ENCODE results near the gene TRAF3. TPM values are rescaled to one million over a fixed set of nuclear protein-coding genes. Genes with fewer than 3 reads are reported as not detected.
A peak's percentile ranks its signal among the peaks of the same experiment; 100 is the strongest.

Gene TRAF3
- polyA plus RNA-seq, 1 of the 3 experiments (the other 2 are of a cell fraction) = 17.9 TPM

DNA sequence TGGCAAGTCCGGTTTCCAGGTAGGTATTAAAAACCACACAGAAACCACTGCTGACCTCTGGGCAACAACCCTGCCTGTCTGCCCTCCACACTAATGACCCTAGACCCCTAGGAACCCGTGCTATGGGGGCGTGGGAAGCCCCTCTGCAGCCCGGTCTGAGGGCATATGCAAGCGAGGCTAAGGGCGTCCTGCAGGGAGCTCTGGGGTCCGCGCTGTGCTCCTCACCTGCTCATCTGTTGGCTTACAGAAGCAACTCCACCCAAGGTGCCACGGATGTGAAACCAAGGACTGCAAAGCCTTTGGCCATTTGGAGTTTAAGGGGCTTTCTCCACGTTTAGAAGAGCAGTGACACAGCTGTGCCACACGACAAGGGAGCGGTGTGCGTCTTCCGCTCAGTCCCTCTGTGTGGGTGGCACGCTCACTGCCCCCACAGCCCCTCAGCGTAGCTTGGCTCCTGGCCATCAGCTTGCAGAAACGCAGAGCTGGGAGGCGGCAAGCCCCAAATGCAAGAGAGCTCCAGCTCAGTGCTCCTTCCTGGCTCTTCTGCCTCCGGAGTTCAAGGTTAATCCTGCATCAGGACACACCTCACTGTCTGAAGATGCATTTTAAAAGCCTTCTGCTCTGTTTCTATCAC is 163.6 kb downstream of the TRAF3 start:
- Histone ChIP-seq H3K27ac (ENCODE audit: low read depth in 2 of 2, low read length in 1 of 2) (no peak overlapping the region), H2AFZ (ENCODE audit: low read depth) (no peak overlapping the region), H3K79me2 (ENCODE audit: insufficient read depth) (no peaks in the 10 kb centered on the region), H3K4me3 (ENCODE audit: low read depth in 2 of 2, low read length in 1 of 2) (no peak overlapping the region), H3K36me3 (replicated peaks in 1 of 2; ENCODE audit: control insufficient read depth in 1 of 2, insufficient read depth in 2 of 2, low read length in 1 of 2) (peaks cover 7 to 82% of the 10 kb centered on the region in 2 experiments), H3K9me3 (no peaks in the 10 kb centered on the region), H3K9me2 (no peaks in the 10 kb centered on the region), H3K4me2 (no peak overlapping the region), H3K4me1 (ENCODE audit: control insufficient read depth in 1 of 2, insufficient read depth in 2 of 2, low read depth in 1 of 2, low read length in 1 of 2) (peaks cover 0 to 4% of the 10 kb centered on the region in 2 experiments; a peak in 1 of 4 replicates), H4K20me1 (ENCODE audit: insufficient read depth) (no peaks in the 10 kb centered on the region), H3K27me3 (ENCODE audit: insufficient read depth) (no peaks in the 10 kb centered on the region), H3K9ac (no peak overlapping the region), H3F3A (replicated peaks; ENCODE audit: insufficient read depth) (no peaks in the 10 kb centered on the region)
- 90% methylated on average over 12 of the region's 19 CpGs for WGBS (ENCODE audit: low lambda C conversion rate)
- ChIA-PET CTCF (interaction anchor here (0.7 kb wide), 1 partner anchor 9 kb away, joined by 3 read pairs; no protein-coding TSS in a partner anchor), POLR2A (no interaction called here)
- no peak for TF ChIP-seq TCF12 (IDR thresholded peaks at IDR 0.05)
- no peak for TF ChIP-seq EP300 (IDR thresholded peaks at IDR 0.05; ENCODE audit: borderline replicate concordance in 1 of 2, low read depth in 1 of 2, low read length in 1 of 2)
- TF ChIP-seq, protein P1, sequence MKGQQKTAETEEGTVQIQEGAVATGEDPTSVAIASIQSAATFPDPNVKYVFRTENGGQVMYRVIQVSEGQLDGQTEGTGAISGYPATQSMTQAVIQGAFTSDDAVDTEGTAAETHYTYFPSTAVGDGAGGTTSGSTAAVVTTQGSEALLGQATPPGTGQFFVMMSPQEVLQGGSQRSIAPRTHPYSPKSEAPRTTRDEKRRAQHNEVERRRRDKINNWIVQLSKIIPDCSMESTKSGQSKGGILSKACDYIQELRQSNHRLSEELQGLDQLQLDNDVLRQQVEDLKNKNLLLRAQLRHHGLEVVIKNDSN (IDR thresholded peaks at IDR 0.05; ENCODE audit: borderline replicate concordance, low read depth) = no peak
- TF ChIP-seq FOSL2 (IDR thresholded peaks at IDR 0.05; ENCODE audit: borderline replicate concordance, low read depth) = no peak
- no peak for TF ChIP-seq JUND (IDR thresholded peaks at IDR 0.05)
- DNase-seq = no peak

DNA sequence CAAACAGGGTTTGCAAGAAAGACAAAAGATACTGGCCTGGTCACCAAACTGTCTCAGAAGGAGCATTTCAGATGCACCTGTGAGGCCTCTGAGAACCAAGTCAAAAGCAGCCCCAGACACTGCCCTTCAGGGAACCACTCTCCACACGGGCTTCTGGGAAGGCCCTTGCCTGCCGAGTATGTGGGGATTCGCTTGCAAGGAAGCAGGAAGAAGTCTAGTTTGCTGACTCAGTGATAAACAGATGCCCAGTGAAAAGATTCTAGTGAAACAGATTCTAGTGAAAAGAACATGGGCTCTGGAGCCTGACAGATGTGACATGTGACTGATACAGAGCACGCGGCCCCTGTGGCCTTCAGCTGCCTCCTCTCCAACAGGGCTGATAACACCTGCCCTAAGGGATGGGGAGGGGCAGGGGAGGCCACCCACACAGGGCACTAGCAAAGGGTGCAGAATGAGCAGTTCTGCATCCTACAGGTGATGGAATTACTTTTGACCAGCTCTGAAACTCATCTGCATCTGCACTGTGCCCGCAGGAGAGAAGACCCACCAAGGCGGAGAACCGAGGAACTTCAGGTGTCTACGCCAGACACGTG is 164.3 kb downstream of the TRAF3 start:
- no peaks in the 10 kb centered on the region for H3K9me3 ChIP-seq
- H3F3A ChIP-seq (replicated peaks; ENCODE audit: insufficient read depth) = no peaks in the 10 kb centered on the region
- H4K20me1 ChIP-seq (ENCODE audit: insufficient read depth) = no peaks in the 10 kb centered on the region
- peak; percentile 32; the same call in 1 of the 2 replicates for TF ChIP-seq MXI1 (IDR thresholded peaks at IDR 0.05; ENCODE audit: low read depth, low read length)
- no peak for TF ChIP-seq GATA2 (CRISPR knock-in tag; IDR thresholded peaks at IDR 0.05)
- H3K36me3 ChIP-seq (replicated peaks in 1 of 2; ENCODE audit: control insufficient read depth in 1 of 2, insufficient read depth in 2 of 2, low read length in 1 of 2) = peaks cover 13 to 83% of the 10 kb centered on the region in 2 experiments
- ChIA-PET CTCF (interaction anchor here (0.7 to 1.3 kb wide), 2 partner anchors 9 to 163 kb away, joined by 3 read pairs; no protein-coding TSS in a partner anchor), POLR2A (no interaction called here)
- no peak for DNase-seq
- no peaks in the 10 kb centered on the region for H3K27me3 ChIP-seq (ENCODE audit: insufficient read depth)
- H3K9ac ChIP-seq = no peak overlapping the region
- no peaks in the 10 kb centered on the region for H3K79me2 ChIP-seq (ENCODE audit: insufficient read depth)
- H2AFZ ChIP-seq (ENCODE audit: low read depth) = no peak overlapping the region
- no peak overlapping the region for H3K4me2 ChIP-seq
- 89% methylated on average over 10 of the region's 10 CpGs for WGBS (ENCODE audit: low lambda C conversion rate)
- no peak overlapping the region for H3K4me3 ChIP-seq (ENCODE audit: low read depth in 2 of 2, low read length in 1 of 2)
- peaks cover 0 to 4% of the 10 kb centered on the region in 2 experiments; a peak in 1 of 4 replicates for H3K4me1 ChIP-seq (ENCODE audit: control insufficient read depth in 1 of 2, insufficient read depth in 2 of 2, low read depth in 1 of 2, low read length in 1 of 2)
- no peak overlapping the region; a peak in 1 of 4 replicates for H3K27ac ChIP-seq (ENCODE audit: low read depth in 2 of 2, low read length in 1 of 2)
- H3K9me2 ChIP-seq = no peaks in the 10 kb centered on the region

DNA sequence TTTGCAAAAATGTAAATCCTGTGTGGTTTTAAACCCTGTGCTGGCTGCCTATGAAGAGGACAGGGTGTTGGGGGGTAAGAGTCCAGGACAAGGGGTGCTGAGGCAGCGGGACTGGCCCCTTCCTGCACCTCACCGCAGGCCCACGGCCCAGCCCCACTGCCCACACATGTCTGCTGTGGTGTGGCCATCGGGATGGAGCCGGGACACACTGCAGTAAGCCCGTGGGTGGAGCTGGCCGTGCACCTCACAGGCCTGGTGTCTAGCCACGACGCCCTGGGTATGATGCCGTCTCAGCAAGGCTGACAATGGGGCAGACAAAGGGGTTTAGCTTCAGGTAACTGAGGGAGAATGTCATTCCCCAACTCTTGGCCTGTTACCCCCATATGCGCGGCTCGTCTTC is 164.8 kb downstream of the TRAF3 start:
- H3K4me1 ChIP-seq (ENCODE audit: control insufficient read depth in 1 of 2, insufficient read depth in 2 of 2, low read depth in 1 of 2, low read length in 1 of 2) = peaks cover 0 to 4% of the 10 kb centered on the region in 2 experiments; a peak in 1 of 4 replicates
- H3K27me3 ChIP-seq (ENCODE audit: insufficient read depth) = no peaks in the 10 kb centered on the region
- H3K36me3 ChIP-seq (replicated peaks in 1 of 2; ENCODE audit: control insufficient read depth in 1 of 2, insufficient read depth in 2 of 2, low read length in 1 of 2) = peaks cover 19 to 86% of the 10 kb centered on the region in 2 experiments
- no peak overlapping the region for H3K9ac ChIP-seq
- no peak overlapping the region for H3K4me3 ChIP-seq (ENCODE audit: low read depth in 2 of 2, low read length in 1 of 2)
- no peak overlapping the region for H2AFZ ChIP-seq (ENCODE audit: low read depth)
- no peak overlapping the region for H3K4me2 ChIP-seq
- POLR2A ChIA-PET = no interaction called here
- no peak overlapping the region for H3K27ac ChIP-seq (ENCODE audit: low read depth in 2 of 2, low read length in 1 of 2)
- H3K9me3 ChIP-seq = no peaks in the 10 kb centered on the region
- H3F3A ChIP-seq (replicated peaks; ENCODE audit: insufficient read depth) = no peaks in the 10 kb centered on the region
- no peak for TF ChIP-seq CHD2 (IDR thresholded peaks at IDR 0.05; ENCODE audit: low read length, partially characterized antibody)
- no peak for TF ChIP-seq TCF12 (IDR thresholded peaks at IDR 0.05)
- TF ChIP-seq GABPA (IDR thresholded peaks at IDR 0.05; ENCODE audit: low read depth) = no peak
- no peak for TF ChIP-seq RFX5 (IDR thresholded peaks at IDR 0.05; ENCODE audit: low read length)
- TF ChIP-seq JUND (IDR thresholded peaks at IDR 0.05) = no peak
- TF ChIP-seq RAD21 (IDR thresholded peaks at IDR 0.05; ENCODE audit: low read length) = no peak
- TF ChIP-seq, protein P2, sequence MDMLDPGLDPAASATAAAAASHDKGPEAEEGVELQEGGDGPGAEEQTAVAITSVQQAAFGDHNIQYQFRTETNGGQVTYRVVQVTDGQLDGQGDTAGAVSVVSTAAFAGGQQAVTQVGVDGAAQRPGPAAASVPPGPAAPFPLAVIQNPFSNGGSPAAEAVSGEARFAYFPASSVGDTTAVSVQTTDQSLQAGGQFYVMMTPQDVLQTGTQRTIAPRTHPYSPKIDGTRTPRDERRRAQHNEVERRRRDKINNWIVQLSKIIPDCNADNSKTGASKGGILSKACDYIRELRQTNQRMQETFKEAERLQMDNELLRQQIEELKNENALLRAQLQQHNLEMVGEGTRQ (IDR thresholded peaks at IDR 0.05; ENCODE audit: borderline replicate concordance, low read depth, low read length) = no peak
- TF ChIP-seq RCOR1 (IDR thresholded peaks at IDR 0.05; ENCODE audit: low read length) = no peak
- TF ChIP-seq, protein P3, sequence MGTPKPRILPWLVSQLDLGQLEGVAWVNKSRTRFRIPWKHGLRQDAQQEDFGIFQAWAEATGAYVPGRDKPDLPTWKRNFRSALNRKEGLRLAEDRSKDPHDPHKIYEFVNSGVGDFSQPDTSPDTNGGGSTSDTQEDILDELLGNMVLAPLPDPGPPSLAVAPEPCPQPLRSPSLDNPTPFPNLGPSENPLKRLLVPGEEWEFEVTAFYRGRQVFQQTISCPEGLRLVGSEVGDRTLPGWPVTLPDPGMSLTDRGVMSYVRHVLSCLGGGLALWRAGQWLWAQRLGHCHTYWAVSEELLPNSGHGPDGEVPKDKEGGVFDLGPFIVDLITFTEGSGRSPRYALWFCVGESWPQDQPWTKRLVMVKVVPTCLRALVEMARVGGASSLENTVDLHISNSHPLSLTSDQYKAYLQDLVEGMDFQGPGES (IDR thresholded peaks at IDR 0.05; ENCODE audit: low read depth, low read length) = no peak
- TF ChIP-seq, protein P4, sequence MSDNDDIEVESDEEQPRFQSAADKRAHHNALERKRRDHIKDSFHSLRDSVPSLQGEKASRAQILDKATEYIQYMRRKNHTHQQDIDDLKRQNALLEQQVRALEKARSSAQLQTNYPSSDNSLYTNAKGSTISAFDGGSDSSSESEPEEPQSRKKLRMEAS (IDR thresholded peaks at IDR 0.05; ENCODE audit: low read depth) = no peak
- 84% methylated on average over 9 of the region's 13 CpGs for WGBS (ENCODE audit: low lambda C conversion rate)
- CTCF ChIA-PET = interaction anchor here (1.1 to 1.3 kb wide), 2 partner anchors 29 to 162 kb away, joined by 3 read pairs; no protein-coding TSS in a partner anchor
- no peak for DNase-seq
- H3K79me2 ChIP-seq (ENCODE audit: insufficient read depth) = no peaks in the 10 kb centered on the region
- H4K20me1 ChIP-seq (ENCODE audit: insufficient read depth) = no peaks in the 10 kb centered on the region
- no peaks in the 10 kb centered on the region for H3K9me2 ChIP-seq

Measured in SK-N-SH (cell line).